WTC11 (cell line): Measurements from ENCODE around the gene CAPN11.

Experiments
- NR1H2 ChIP-seq: sonication (generic); formaldehyde crosslinking; IDR thresholded peaks from 2 replicates; pipeline ENCODE4 v1.9.0; 2021; ENCODE audit warnings: mild to moderate bottlenecking, moderate library complexity, missing genetic modification reagents
- ZNF317 ChIP-seq: sonication (generic); formaldehyde crosslinking; IDR thresholded peaks from 2 replicates; pipeline ENCODE4 v1.8.1; 2023; ENCODE audit warnings: low read depth, mild to moderate bottlenecking, moderate library complexity, missing genetic modification reagents, borderline replicate concordance
- TF ChIP-seq, protein P1 (sequence below): sonication (generic); formaldehyde crosslinking; IDR thresholded peaks from 2 replicates; pipeline ENCODE4 v1.8.1; 2022; ENCODE audit warnings: mild to moderate bottlenecking, moderate library complexity, missing genetic modification reagents
- TF ChIP-seq, protein P2 (sequence below): fragments of 200-600 bp; IDR thresholded peaks from 2 replicates; pipeline ENCODE4 v1.8.0; 2022; ENCODE audit warnings: antibody characterized with exemption

DNA sequence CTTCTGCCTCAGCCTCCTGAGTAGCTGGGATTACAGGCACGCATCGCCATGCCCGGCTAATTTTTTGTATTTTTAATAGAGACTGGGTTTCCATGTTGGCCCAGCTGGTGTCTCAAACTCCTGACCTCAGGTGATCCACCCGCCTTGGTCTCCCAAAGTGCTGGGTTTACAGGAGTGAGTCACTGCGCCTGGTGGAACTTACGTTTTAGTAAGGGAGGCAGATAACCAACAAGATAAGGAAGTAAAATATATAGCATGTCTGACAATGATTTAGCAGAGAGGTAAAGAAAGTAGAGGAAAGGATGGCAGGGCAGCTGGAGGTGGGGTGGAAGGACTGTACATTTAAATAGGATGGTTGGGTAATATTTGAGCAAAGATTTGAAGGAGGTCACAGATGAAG lies 45.3 kb downstream of the CAPN11 start:
- TF ChIP-seq, protein P1, sequence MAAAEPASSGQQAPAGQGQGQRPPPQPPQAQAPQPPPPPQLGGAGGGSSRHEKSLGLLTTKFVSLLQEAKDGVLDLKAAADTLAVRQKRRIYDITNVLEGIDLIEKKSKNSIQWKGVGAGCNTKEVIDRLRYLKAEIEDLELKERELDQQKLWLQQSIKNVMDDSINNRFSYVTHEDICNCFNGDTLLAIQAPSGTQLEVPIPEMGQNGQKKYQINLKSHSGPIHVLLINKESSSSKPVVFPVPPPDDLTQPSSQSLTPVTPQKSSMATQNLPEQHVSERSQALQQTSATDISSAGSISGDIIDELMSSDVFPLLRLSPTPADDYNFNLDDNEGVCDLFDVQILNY, result no peak
- no peak for TF ChIP-seq NR1H2 (CRISPR knock-in tag)
- TF ChIP-seq ZNF317 (CRISPR knock-in tag), result no peak
- TF ChIP-seq, protein P2, sequence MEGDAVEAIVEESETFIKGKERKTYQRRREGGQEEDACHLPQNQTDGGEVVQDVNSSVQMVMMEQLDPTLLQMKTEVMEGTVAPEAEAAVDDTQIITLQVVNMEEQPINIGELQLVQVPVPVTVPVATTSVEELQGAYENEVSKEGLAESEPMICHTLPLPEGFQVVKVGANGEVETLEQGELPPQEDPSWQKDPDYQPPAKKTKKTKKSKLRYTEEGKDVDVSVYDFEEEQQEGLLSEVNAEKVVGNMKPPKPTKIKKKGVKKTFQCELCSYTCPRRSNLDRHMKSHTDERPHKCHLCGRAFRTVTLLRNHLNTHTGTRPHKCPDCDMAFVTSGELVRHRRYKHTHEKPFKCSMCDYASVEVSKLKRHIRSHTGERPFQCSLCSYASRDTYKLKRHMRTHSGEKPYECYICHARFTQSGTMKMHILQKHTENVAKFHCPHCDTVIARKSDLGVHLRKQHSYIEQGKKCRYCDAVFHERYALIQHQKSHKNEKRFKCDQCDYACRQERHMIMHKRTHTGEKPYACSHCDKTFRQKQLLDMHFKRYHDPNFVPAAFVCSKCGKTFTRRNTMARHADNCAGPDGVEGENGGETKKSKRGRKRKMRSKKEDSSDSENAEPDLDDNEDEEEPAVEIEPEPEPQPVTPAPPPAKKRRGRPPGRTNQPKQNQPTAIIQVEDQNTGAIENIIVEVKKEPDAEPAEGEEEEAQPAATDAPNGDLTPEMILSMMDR, result no peak
